ENCODE results near the gene MKX. TPM values are rescaled to one million over a fixed set of nuclear protein-coding genes. Genes with fewer than 3 reads are reported as not detected.
A peak's percentile ranks its signal among the peaks of the same experiment; 100 is the strongest.

MKX gene
- total RNA-seq, 2 experiments from 2014 or later = not detected

GRCh38 chr10:27743012-27743876, 2.4 kb downstream of the MKX start:
- no peaks in the 10 kb centered on the region for H4K20me1 ChIP-seq (ENCODE audit: insufficient read depth, low read length)
- no peak for TF ChIP-seq CTCF (conservative IDR thresholded peaks at IDR 0.05; ENCODE audit: low read length)
- TF ChIP-seq EZH2phosphoT487 (IDR thresholded peaks at IDR 0.05; ENCODE audit: borderline replicate concordance, low read depth, low read length) = no peak
- ChIA-PET CTCF (ENCODE audit: unreplicated experiment) (interaction anchor here (0.6 kb wide), 1 partner anchor 221 kb away, joined by 4 read pairs; no protein-coding TSS in a partner anchor), POLR2A (interaction anchor here (0.5 to 1.0 kb wide), 2 partner anchors 23 kb away, joined by 3 read pairs; no protein-coding TSS in a partner anchor)
- H3K9me2 ChIP-seq (ENCODE audit: insufficient read depth, low read length) = no peaks in the 10 kb centered on the region
- no peaks in the 10 kb centered on the region for H3K36me3 ChIP-seq (ENCODE audit: insufficient read depth, low read length)
- peak overlapping the region; percentile 66 for H3K4me3 ChIP-seq (ENCODE audit: low read depth, low read length, poor library complexity, severe bottlenecking)
- H3K4me2 ChIP-seq (ENCODE audit: low read length) = peak overlapping the region; percentile 55
- H3K27ac ChIP-seq (ENCODE audit: low read depth, low read length, poor library complexity, severe bottlenecking) = no peak overlapping the region
- no peak for DNase-seq (ENCODE audit: low spot score)
- H3K9me3 ChIP-seq (ENCODE audit: low read length) = no peaks in the 10 kb centered on the region
- no peaks in the 10 kb centered on the region for H3K79me2 ChIP-seq (ENCODE audit: insufficient read depth, low read depth, low read length)
- no TSS peak for BruUV-seq (replicated peaks)
- peak overlapping the region; percentile 91; the same call in 1 of the 2 replicates for H2AFZ ChIP-seq (ENCODE audit: low read length)
- H3K4me1 ChIP-seq (ENCODE audit: insufficient read depth, low read length, poor library complexity, severe bottlenecking) = peaks cover 11% of the 10 kb centered on the region
- intact Hi-C loops (cut with micrococcal nuclease; ENCODE audit: unreplicated experiment) = loop anchor here (5.0 kb wide), 2 partner anchors 499 to 639 kb away; no protein-coding TSS in a partner anchor

GRCh38 chr10:27742195-27743011, 3.2 kb downstream of the MKX start:
- ChIA-PET CTCF (ENCODE audit: unreplicated experiment) (interaction anchor here (0.6 kb wide), 1 partner anchor 222 kb away, joined by 4 read pairs; no protein-coding TSS in a partner anchor), POLR2A (interaction anchor here (0.5 to 1.0 kb wide), 2 partner anchors 22 to 24 kb away, joined by 3 read pairs; no protein-coding TSS in a partner anchor)
- no peaks in the 10 kb centered on the region for H4K20me1 ChIP-seq (ENCODE audit: insufficient read depth, low read length)
- no peaks in the 10 kb centered on the region for H3K9me3 ChIP-seq (ENCODE audit: low read length)
- H3K79me2 ChIP-seq (ENCODE audit: insufficient read depth, low read depth, low read length) = no peaks in the 10 kb centered on the region
- TF ChIP-seq CTCF (conservative IDR thresholded peaks at IDR 0.05; ENCODE audit: low read length) (peak; percentile 81), EZH2phosphoT487 (IDR thresholded peaks at IDR 0.05; ENCODE audit: borderline replicate concordance, low read depth, low read length) (no peak)
- H3K9me2 ChIP-seq (ENCODE audit: insufficient read depth, low read length) = no peaks in the 10 kb centered on the region
- peak overlapping the region; percentile 55 for H3K4me2 ChIP-seq (ENCODE audit: low read length)
- H2AFZ ChIP-seq (ENCODE audit: low read length) = peak overlapping the region; percentile 91
- BruUV-seq (replicated peaks) = no TSS peak
- H3K36me3 ChIP-seq (ENCODE audit: insufficient read depth, low read length) = no peaks in the 10 kb centered on the region
- intact Hi-C loops (cut with micrococcal nuclease; ENCODE audit: unreplicated experiment) = loop anchor here (1.0 to 5.0 kb wide), 4 partner anchors 17 to 640 kb away; no protein-coding TSS in a partner anchor
- peak; percentile 81 for DNase-seq (ENCODE audit: low spot score)
- H3K27ac ChIP-seq (ENCODE audit: low read depth, low read length, poor library complexity, severe bottlenecking) = no peak overlapping the region
- peaks cover 11% of the 10 kb centered on the region for H3K4me1 ChIP-seq (ENCODE audit: insufficient read depth, low read length, poor library complexity, severe bottlenecking)
- peak overlapping the region; percentile 66 for H3K4me3 ChIP-seq (ENCODE audit: low read depth, low read length, poor library complexity, severe bottlenecking)
